HepG2 (cell line): ENCODE results near the gene FBXW10. TPM values are rescaled to one million over a fixed set of nuclear protein-coding genes. Genes with fewer than 3 reads are reported as not detected.
"Not testable (repeated sequence)": the region's sequence is repeated elsewhere in the genome, so short reads cannot be mapped to it uniquely, and the experiment has no call there.

ENCODE experiments used
- ATAC-seq: fragments of 200-7000 bp; cut with Tn5 transposase; 3 replicates; pipeline ENCODE4 v1.9.1; 2020; ENCODE audit warnings: mild to moderate bottlenecking, moderate library complexity
- BruUV-seq: library from RNA; stranded (reverse); fragments of 400-500 nt; replicated peaks from 2 replicates; lab custom pipeline; 2021; lab: Mats Ljungman, UMichigan
- CTCF ChIA-PET: fragments of 300-600 bp; formaldehyde crosslinking; extraction: SDS; loops from one replicate; lab custom pipeline; 2021; ENCODE audit warnings: low total read pairs, inconsistent platforms, low intra/inter-chr PET ratio; lab: Yijun Ruan, JAX
- POLR2A ChIA-PET: fragments of 350-600 bp; sonication (Branson Sonifier 250); formaldehyde crosslinking; loops from one replicate; lab custom pipeline; 2020; ENCODE audit warnings: antibody characterized with exemption, inconsistent platforms; lab: Yijun Ruan, JAX
- DNase-seq: peaks from one replicate; pipeline ENCODE4 v3.0.0-alpha.2; 2015; ENCODE audit warnings: low spot score
- FAIRE-seq: peaks from 3 replicates; lab custom pipeline; 2011; peaks lifted over from hg19 to GRCh38; lab: Jason Lieb, UNC
- H2AFZ ChIP-seq: one replicate; pipeline ENCODE4 v1.6.1; 2011; ENCODE audit warnings: low read length, inconsistent platforms
- H3K27ac ChIP-seq: fragments of 300-600 bp; 3 replicates; pipeline ENCODE4 v1.8.0; 2011; ENCODE audit warnings: mixed run types, mild to moderate bottlenecking, mixed read lengths, low read length, inconsistent platforms; ENCODE audit not compliant: insufficient read depth; ENCODE audit errors: extremely low read length
- H3K27me3 ChIP-seq, 2 experiments: fragments of 200-600 bp in 1 of 2; 2 replicates in 1 of 2; 3 replicates in 1 of 2; pipeline versions ENCODE4 v1.6.0 to v1.8.0; 2011; ENCODE audit warnings: low read length in 2 of 2, mild to moderate bottlenecking in 2 of 2, moderate library complexity in 2 of 2, inconsistent platforms in 1 of 2; ENCODE audit not compliant: insufficient read depth in 2 of 2, control insufficient read depth in 1 of 2
- H3K36me3 ChIP-seq, 2 experiments: fragments of 200-600 bp in 1 of 2; replicated peaks in 1 of 2; 2 replicates in 1 of 2; 3 replicates in 1 of 2; pipeline versions ENCODE4 v1.5.1 to v1.8.0; 2011; ENCODE audit warnings: low read length in 2 of 2, inconsistent platforms in 1 of 2; ENCODE audit not compliant: insufficient read depth in 2 of 2, control insufficient read depth in 1 of 2
- H3K4me1 ChIP-seq: 2 replicates; pipeline ENCODE4 v1.5.1; 2012; ENCODE audit warnings: low read length, inconsistent platforms; ENCODE audit not compliant: insufficient read depth
- H3K4me2 ChIP-seq: 2 replicates; pipeline ENCODE4 v1.6.0; 2011; ENCODE audit warnings: low read depth, low read length, inconsistent platforms
- H3K4me3 ChIP-seq, 3 experiments: fragments of 200-600 bp in 1 of 3; sonication (generic), shearing (Covaris generic) in 1 of 3; replicated peaks in 1 of 3; 2 replicates each; pipeline ENCODE4 v1.5.1; 2011 to 2016; ENCODE audit warnings: low read length in 3 of 3, inconsistent platforms in 2 of 3, low read depth in 2 of 3, mild to moderate bottlenecking in 2 of 3, control low read depth in 1 of 3, mixed read lengths in 1 of 3; ENCODE audit not compliant: insufficient read depth in 1 of 3
- H3K79me2 ChIP-seq: one replicate; pipeline ENCODE4 v1.6.1; 2011; ENCODE audit warnings: low read length, inconsistent platforms; ENCODE audit not compliant: insufficient read depth
- H3K9ac ChIP-seq: 2 replicates; pipeline ENCODE4 v1.6.0; 2011; ENCODE audit warnings: mild to moderate bottlenecking, low read depth, low read length, inconsistent platforms; ENCODE audit not compliant: insufficient read depth
- H3K9me3 ChIP-seq: 2 replicates; pipeline ENCODE4 v1.5.1; 2012; ENCODE audit warnings: mild to moderate bottlenecking, low read length
- H4K20me1 ChIP-seq: 2 replicates; pipeline ENCODE4 v1.6.0; 2011; ENCODE audit warnings: inconsistent platforms, mild to moderate bottlenecking, low read length, moderate library complexity; ENCODE audit not compliant: insufficient read depth
- CREB1 ChIP-seq, 2 experiments: fragments of 450-650 bp in 1 of 2; IDR thresholded peaks; 2 replicates each; pipeline ENCODE4 v1.6.1; 2016 to 2017; ENCODE audit warnings: control low read depth in 1 of 2, mild to moderate bottlenecking in 1 of 2, missing compliant biosample characterization in 1 of 2, missing genetic modification characterization in 1 of 2
- FOSL2 ChIP-seq: sonication (generic); formaldehyde crosslinking; IDR thresholded peaks from 2 replicates; pipeline ENCODE4 v1.4.0; 2020; ENCODE audit warnings: missing genetic modification reagents
- FOXO1 ChIP-seq: sonication (generic); formaldehyde crosslinking; IDR thresholded peaks from 2 replicates; pipeline ENCODE4 v1.4.0; 2020; ENCODE audit warnings: missing genetic modification reagents
- FOXP1 ChIP-seq, 2 experiments: fragments of 450-650 bp in 1 of 2; IDR thresholded peaks; 2 replicates each; pipeline ENCODE4 v1.6.1; 2017 to 2018; ENCODE audit warnings: antibody characterized with exemption in 1 of 2
- GZF1 ChIP-seq: sonication (generic); formaldehyde crosslinking; IDR thresholded peaks from 2 replicates; pipeline ENCODE4 v1.5.1; 2020; ENCODE audit warnings: mild to moderate bottlenecking, missing genetic modification reagents
- KDM2A ChIP-seq: sonication (generic); formaldehyde crosslinking; IDR thresholded peaks from 2 replicates; pipeline ENCODE4 v1.4.0; 2020; ENCODE audit warnings: low read depth, missing genetic modification reagents, borderline replicate concordance
- MIXL1 ChIP-seq: IDR thresholded peaks from 2 replicates; pipeline ENCODE4 v1.6.1; 2016
- MYC ChIP-seq: sonication (generic); formaldehyde crosslinking; IDR thresholded peaks from 2 replicates; pipeline ENCODE4 v1.9.0; 2021; ENCODE audit warnings: missing genetic modification reagents, borderline replicate concordance
- POLR2A ChIP-seq, 2 experiments: IDR thresholded peaks; 2 replicates each; pipeline ENCODE4 v1.6.1; 2011; ENCODE audit warnings: low read depth in 2 of 2, low read length in 2 of 2, mild to moderate bottlenecking in 1 of 2, moderate library complexity in 1 of 2; ENCODE audit not compliant: insufficient read depth in 1 of 2
- SAP130 ChIP-seq: IDR thresholded peaks from 2 replicates; pipeline ENCODE4 v1.6.1; 2016; ENCODE audit warnings: low read depth
- TFE3 ChIP-seq: IDR thresholded peaks from 2 replicates; pipeline ENCODE4 v1.6.1; 2016
- THAP11 ChIP-seq: IDR thresholded peaks from 2 replicates; pipeline ENCODE4 v1.6.1; 2016; ENCODE audit warnings: missing biosample characterization, missing genetic modification reagents
- YEATS4 ChIP-seq: sonication (generic); formaldehyde crosslinking; IDR thresholded peaks from 2 replicates; pipeline ENCODE4 v1.4.0; 2020; ENCODE audit warnings: missing genetic modification reagents, borderline replicate concordance
- ZFY ChIP-seq: sonication (generic); formaldehyde crosslinking; IDR thresholded peaks from 2 replicates; pipeline ENCODE4 v1.4.0; 2020; ENCODE audit warnings: missing genetic modification reagents
- ZGPAT ChIP-seq: IDR thresholded peaks from 2 replicates; pipeline ENCODE4 v1.6.1; 2016; ENCODE audit warnings: mild to moderate bottlenecking
- ZMYM3 ChIP-seq: sonication (generic); formaldehyde crosslinking; IDR thresholded peaks from 2 replicates; pipeline ENCODE4 v1.5.1; 2020; ENCODE audit warnings: mild to moderate bottlenecking, missing genetic modification reagents
- ZNF331 ChIP-seq: sonication (generic); formaldehyde crosslinking; IDR thresholded peaks from 2 replicates; pipeline ENCODE4 v1.4.0; 2020; ENCODE audit warnings: missing genetic modification reagents
- ZNF574 ChIP-seq: sonication (generic); formaldehyde crosslinking; IDR thresholded peaks from 2 replicates; pipeline ENCODE4 v1.4.0; 2020; ENCODE audit warnings: missing genetic modification reagents
- WGBS: methylation state at CpG from one replicate; pipeline ENCODE4 v1.1.6; 2017; ENCODE audit warnings: low lambda C conversion rate; 5-methylcytosine and 5-hydroxymethylcytosine counted together
- in situ Hi-C: cut with HindIII; loops from 2 replicates; pipeline ENCODE4 v1.10.0; 2017; ENCODE audit warnings: low pct_unique_long_range_greater_than_20kb; ENCODE audit not compliant: extremely low pct_ligation_motif_present
- intact Hi-C: fragments of 100-400 bp; cut with micrococcal nuclease; formaldehyde crosslinking; loops from one replicate; pipeline ENCODE4 v1.10.0; 2022; ENCODE audit not compliant: unreplicated experiment
- polyA plus RNA-seq, 8 experiments: library from polyadenylated mRNA; depleted of rRNA in 3 of 8; stranded (reverse) in 7 of 8; unstranded in 1 of 8; fragments of >200 nt; fragmentation: Illumina TruSeq in 4 of 8; extraction: Trizol in 4 of 8; gene quantifications; 2 replicates each; pipeline versions ENCODE4 v1.2.1 to v1.2.3, GENCODE V29; 2011 to 2016; ENCODE audit warnings: low read depth in 4 of 8, missing spikeins in 1 of 8, mixed read lengths in 1 of 8; ENCODE audit not compliant: insufficient read depth in 1 of 8
- total RNA-seq, 5 experiments: library from RNA; depleted of rRNA; stranded (reverse); fragments of >200 nt; fragmentation: Illumina TruSeq; extraction: Trizol; gene quantifications; 2 replicates each; pipeline ENCODE4 v1.2.3, GENCODE V29; 2016; ENCODE audit warnings: low read depth in 1 of 5

Gene FBXW10
- total and polyA plus RNA-seq, 2 of the 13 experiments (the other 11 are each of a cell fraction or from before 2014, with no cell fraction given) = 0.04 to 0.17 TPM

DNA sequence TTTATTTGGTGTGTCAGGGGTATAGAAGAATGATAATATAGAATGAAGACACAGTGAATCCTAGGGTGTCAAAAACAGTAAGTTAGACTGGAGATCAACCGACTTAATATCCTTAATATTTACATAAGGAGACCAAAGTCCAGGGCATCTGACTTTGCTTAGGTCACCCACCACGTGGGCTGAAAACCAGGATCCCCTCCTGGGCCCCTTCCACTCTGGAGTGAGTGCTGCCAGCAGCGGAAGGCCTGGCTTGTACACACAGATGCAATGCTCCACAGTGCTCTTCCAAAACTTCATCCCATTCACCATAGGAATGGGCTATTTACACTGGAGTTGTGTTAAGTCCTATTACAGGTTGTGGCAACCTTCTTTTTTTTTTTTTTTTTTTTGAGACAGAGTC lies 2.7 kb downstream of the FBXW10 start:
- FAIRE-seq; CTCF ChIA-PET; TF ChIP-seq CREB1, FOXP1 (IDR thresholded peaks at IDR 0.05): not testable (repeated sequence)
- DNase-seq = peak; percentile 81
- TF ChIP-seq ZFY (CRISPR knock-in tag) (peak; percentile 35; the same call in 1 of the 2 replicates), THAP11 (CRISPR knock-in tag) (peak; percentile 46; the same call in 1 of the 2 replicates), ZNF574 (0 out of 2 replicates have a peak, but pooled peaks have one; percentile 28), SAP130 (CRISPR knock-in tag) (peak; percentile 67), ZNF331 (CRISPR knock-in tag) (0 out of 2 replicates have a peak, but pooled peaks have one; percentile 46), GZF1 (CRISPR knock-in tag) (peak; percentile 75; the same call in 1 of the 2 replicates), FOSL2 (CRISPR knock-in tag) (peak; percentile 52), ZMYM3 (CRISPR knock-in tag) (peak; percentile 36; the same call in 1 of the 2 replicates), YEATS4 (CRISPR knock-in tag) (peak; percentile 19; the same call in 1 of the 2 replicates), FOXO1 (CRISPR knock-in tag) (0 out of 2 replicates have a peak, but pooled peaks have one; percentile 32), MIXL1 (CRISPR knock-in tag) (0 out of 2 replicates have a peak, but pooled peaks have one; percentile 17), CREB1 (CRISPR knock-in tag; IDR thresholded peaks at IDR 0.05) (peak; percentile 14; the same call in 1 of the 2 replicates), TFE3 (peak; percentile 73), FOXP1 (CRISPR knock-in tag; IDR thresholded peaks at IDR 0.05) (peak; percentile 28; the same call in 1 of the 2 replicates), ZGPAT (CRISPR knock-in tag) (0 out of 2 replicates have a peak, but pooled peaks have one; percentile 25), POLR2A (IDR thresholded peaks at IDR 0.05; ENCODE audit: insufficient read depth in 1 of 2, low read depth in 2 of 2, low read length in 2 of 2) (0 out of 4 replicates have a peak, but pooled peaks of 1 of the 2 experiments have one; percentile 36), MYC (CRISPR knock-in tag) (peak; percentile 69; the same call in 1 of the 2 replicates), KDM2A (CRISPR knock-in tag) (peak; percentile 18; the same call in 1 of the 2 replicates)

More for the DNA sequence above, 2.7 kb downstream of the FBXW10 start:
- H3K4me3 ChIP-seq, H2AFZ ChIP-seq, POLR2A ChIA-PET, H4K20me1 ChIP-seq, BruUV-seq, H3K27me3 ChIP-seq, in situ Hi-C loops, intact Hi-C loops, H3K36me3 ChIP-seq, H3K79me2 ChIP-seq, H3K9ac ChIP-seq, H3K9me3 ChIP-seq: not testable (repeated sequence)
- Histone ChIP-seq H3K4me1 (peaks cover 28% of the 10 kb centered on the region), H3K27ac (peak overlapping the region; percentile 40), H3K4me2 (peak overlapping the region; percentile 47; the same call in 1 of the 2 replicates)
- WGBS = 7% methylated on average over 3 of the region's 3 CpGs
- ATAC-seq = peak; percentile 93
